GM12878 (cell line): ENCODE results near the gene FSTL1. TPM values are rescaled to one million over a fixed set of nuclear protein-coding genes. Genes with fewer than 3 reads are reported as not detected.
A peak's percentile ranks its signal among the peaks of the same experiment; 100 is the strongest.

Source experiments
- BACH1 ChIP-seq: fragments of 450-650 bp; IDR thresholded peaks from 2 replicates; pipeline ENCODE4 v1.6.1; 2017; ENCODE audit warnings: mild to moderate bottlenecking, borderline replicate concordance
- BHLHE40 ChIP-seq, 2 experiments: fragments of 450-650 bp in 1 of 2; IDR thresholded peaks; 2 replicates each; pipeline ENCODE4 v1.6.1; 2011 to 2017; ENCODE audit warnings: low read depth in 2 of 2, borderline replicate concordance in 1 of 2, improper control_type of control experiment in 1 of 2, low read length in 1 of 2, mild to moderate bottlenecking in 1 of 2
- CEBPB ChIP-seq, 2 experiments: fragments of 150-350 bp in 1 of 2; IDR thresholded peaks; 2 replicates each; pipeline ENCODE4 v1.6.1; 2012 to 2014; ENCODE audit warnings: low read depth in 2 of 2, low read length in 2 of 2, borderline replicate concordance in 1 of 2, inconsistent platforms in 1 of 2
- CHD1 ChIP-seq: IDR thresholded peaks from 2 replicates; pipeline ENCODE4 v1.6.1; 2012; ENCODE audit warnings: low read depth, low read length, improper control_type of control experiment
- FOXM1 ChIP-seq: IDR thresholded peaks from 2 replicates; pipeline ENCODE4 v1.6.1; 2012; ENCODE audit warnings: low read depth, mild to moderate bottlenecking, inconsistent platforms, low read length, moderate library complexity
- GABPA ChIP-seq: IDR thresholded peaks from 2 replicates; pipeline ENCODE4 v1.6.1; 2014; ENCODE audit warnings: antibody characterized with exemption, low read depth, mild to moderate bottlenecking, inconsistent platforms
- MTA2 ChIP-seq: fragments of 450-650 bp; IDR thresholded peaks from 2 replicates; pipeline ENCODE4 v1.6.1; 2016; ENCODE audit warnings: low read depth, mild to moderate bottlenecking, moderate library complexity
- MYB ChIP-seq: fragments of 150-350 bp; IDR thresholded peaks from 2 replicates; pipeline ENCODE4 v1.6.1; 2014; ENCODE audit warnings: mild to moderate bottlenecking, low read depth, low read length, borderline replicate concordance
- MYC ChIP-seq: IDR thresholded peaks from 2 replicates; pipeline ENCODE4 v1.6.1; 2011; ENCODE audit warnings: mild to moderate bottlenecking, low read length, moderate library complexity, inconsistent platforms; ENCODE audit not compliant: insufficient read depth, insufficient replicate concordance, insufficient read length, severe bottlenecking
- NR2C1 ChIP-seq: fragments of 450-650 bp; IDR thresholded peaks from 2 replicates; pipeline ENCODE4 v1.6.1; 2017; ENCODE audit warnings: antibody characterized with exemption, mild to moderate bottlenecking, moderate library complexity
- NR2F1 ChIP-seq: fragments of 450-650 bp; conservative IDR thresholded peaks from 2 replicates; pipeline ENCODE4 v1.6.1; 2017; ENCODE audit warnings: mild to moderate bottlenecking
- PAX8 ChIP-seq: fragments of 450-650 bp; IDR thresholded peaks from 2 replicates; pipeline ENCODE4 v1.6.1; 2017; ENCODE audit warnings: mild to moderate bottlenecking, moderate library complexity
- PML ChIP-seq: IDR thresholded peaks from 2 replicates; pipeline ENCODE4 v1.6.1; 2012; ENCODE audit warnings: low read length, inconsistent platforms
- POLR2AphosphoS5 ChIP-seq: IDR thresholded peaks from 2 replicates; pipeline ENCODE4 v1.6.1; 2011; ENCODE audit warnings: mild to moderate bottlenecking, low read length, inconsistent platforms
- RCOR1 ChIP-seq: conservative IDR thresholded peaks from 2 replicates; pipeline ENCODE4 v1.6.1; 2012; ENCODE audit warnings: low read depth, low read length, improper control_type of control experiment
- SIN3A ChIP-seq: IDR thresholded peaks from 2 replicates; pipeline ENCODE4 v1.6.1; 2012; ENCODE audit warnings: low read depth, low read length, improper control_type of control experiment
- SP1 ChIP-seq: IDR thresholded peaks from one replicate; pipeline ENCODE4 v1.6.1; 2011; ENCODE audit warnings: low read depth, low read length
- TCF12 ChIP-seq: IDR thresholded peaks from 2 replicates; pipeline ENCODE4 v1.6.1; 2011; ENCODE audit warnings: low read depth, mild to moderate bottlenecking, low read length
- ZNF274 ChIP-seq: IDR thresholded peaks from one replicate; pipeline ENCODE4 v1.8.0; 2011; ENCODE audit not compliant: insufficient read length, insufficient read depth
- polyA plus RNA-seq, 11 experiments: library from polyadenylated mRNA; depleted of rRNA in 4 of 11; unstranded in 6 of 11; stranded (reverse) in 5 of 11; fragments of >200 nt; fragmentation: Nextera tagmentation in 4 of 11; fragmentation: Illumina TruSeq in 1 of 11; extraction: Ambion mirVana in 4 of 11; extraction: Trizol in 1 of 11; gene quantifications; 1 replicate in 1 of 11; 2 replicates in 10 of 11; pipeline versions ENCODE4 v1.2.1 to v1.2.3, GENCODE V29; 2011 to 2016; ENCODE audit warnings: inconsistent platforms in 2 of 11, missing spikeins in 2 of 11, low read depth in 1 of 11
- total RNA-seq, 4 experiments: library from RNA; depleted of rRNA in 3 of 4; stranded (reverse); fragments of >200 nt in 3 of 4; fragmentation: Illumina TruSeq in 1 of 4; extraction: Trizol in 1 of 4; gene quantifications; 2 replicates each; pipeline versions ENCODE4 v1.2.1 to v1.2.3, GENCODE V29; 2013 to 2021
- TF ChIP-seq, protein P1 (sequence below): fragments of 150-350 bp; IDR thresholded peaks from 2 replicates; pipeline ENCODE4 v1.6.1; 2014; ENCODE audit warnings: mild to moderate bottlenecking, low read depth, low read length
- TF ChIP-seq, protein P2 (sequence below), 3 experiments: IDR thresholded peaks in 2 of 3; conservative IDR thresholded peaks in 1 of 3; 2 replicates each; pipeline ENCODE4 v1.5.1; 2011; ENCODE audit warnings: low read depth in 3 of 3, low read length in 3 of 3, mild to moderate bottlenecking in 3 of 3, control low read depth in 2 of 3, moderate library complexity in 2 of 3, inconsistent platforms in 1 of 3, mixed read lengths in 1 of 3; ENCODE audit not compliant: control insufficient read depth in 2 of 3, insufficient read depth in 1 of 3; ENCODE audit errors: extremely low read depth in 1 of 3

FSTL1 gene
- total and polyA plus RNA-seq, 10 of the 15 experiments (the other 5 are each of a cell fraction or from before 2014, with no cell fraction given), result 0.06 to 1.7 (median 0.32) TPM; not detected in 4

DNA sequence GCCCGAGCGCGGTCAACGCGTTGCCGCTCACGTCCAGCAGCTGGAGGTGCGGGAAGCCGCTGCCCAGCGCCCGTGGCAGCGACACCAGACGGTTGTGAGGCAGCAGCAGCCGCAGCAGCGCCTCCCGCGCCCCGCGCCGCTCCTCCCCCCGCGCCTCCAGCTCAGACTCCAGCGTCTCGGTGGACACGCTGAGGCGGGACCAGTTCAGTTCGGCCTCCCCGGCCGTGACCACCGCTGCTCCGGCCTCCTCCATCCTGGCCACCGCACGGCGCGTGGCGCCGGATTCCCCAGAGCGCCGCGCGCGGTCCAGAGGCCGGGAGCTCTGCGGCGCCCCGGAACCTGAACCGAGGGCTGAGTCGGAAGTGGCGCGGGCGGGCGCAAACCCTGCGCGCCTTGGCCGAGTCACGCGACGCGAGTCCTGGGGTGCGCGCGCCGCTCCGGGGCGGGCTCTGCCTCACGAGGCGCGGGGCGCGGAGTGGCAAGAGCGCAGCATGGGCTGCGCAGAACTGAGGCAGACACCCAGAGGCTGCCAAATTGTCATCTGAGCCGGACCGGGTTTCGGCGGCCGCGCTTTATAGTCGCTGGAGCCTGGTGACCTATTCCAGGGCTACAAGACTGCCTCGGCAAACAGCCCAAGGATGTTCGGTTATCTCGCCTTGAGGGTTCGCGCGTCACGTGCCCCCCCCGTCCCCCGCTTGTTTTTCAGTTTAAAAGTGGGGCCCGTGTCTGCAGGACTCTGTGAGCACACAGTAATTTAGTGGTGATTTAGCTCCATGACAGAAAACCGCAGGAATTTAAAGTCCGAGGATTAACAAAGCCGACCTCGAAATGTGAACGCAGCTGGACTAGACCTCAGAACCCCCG lies 101.6 kb downstream of the FSTL1 start, which contains the start of gene LRRC58 (continued):
- peak; percentile 66; the same call in 1 of the 2 replicates for TF ChIP-seq BACH1
- TF ChIP-seq ZNF274, result no peak
- peak; percentile 30; the same call in 1 of the 2 replicates for TF ChIP-seq TCF12
- TF ChIP-seq PML, result peak; percentile 78
- 0 out of 2 replicates have a peak, but pooled peaks have one; percentile 27 for TF ChIP-seq MTA2
- TF ChIP-seq, protein P1, sequence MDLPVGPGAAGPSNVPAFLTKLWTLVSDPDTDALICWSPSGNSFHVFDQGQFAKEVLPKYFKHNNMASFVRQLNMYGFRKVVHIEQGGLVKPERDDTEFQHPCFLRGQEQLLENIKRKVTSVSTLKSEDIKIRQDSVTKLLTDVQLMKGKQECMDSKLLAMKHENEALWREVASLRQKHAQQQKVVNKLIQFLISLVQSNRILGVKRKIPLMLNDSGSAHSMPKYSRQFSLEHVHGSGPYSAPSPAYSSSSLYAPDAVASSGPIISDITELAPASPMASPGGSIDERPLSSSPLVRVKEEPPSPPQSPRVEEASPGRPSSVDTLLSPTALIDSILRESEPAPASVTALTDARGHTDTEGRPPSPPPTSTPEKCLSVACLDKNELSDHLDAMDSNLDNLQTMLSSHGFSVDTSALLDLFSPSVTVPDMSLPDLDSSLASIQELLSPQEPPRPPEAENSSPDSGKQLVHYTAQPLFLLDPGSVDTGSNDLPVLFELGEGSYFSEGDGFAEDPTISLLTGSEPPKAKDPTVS, result no peak
- TF ChIP-seq, protein P2, sequence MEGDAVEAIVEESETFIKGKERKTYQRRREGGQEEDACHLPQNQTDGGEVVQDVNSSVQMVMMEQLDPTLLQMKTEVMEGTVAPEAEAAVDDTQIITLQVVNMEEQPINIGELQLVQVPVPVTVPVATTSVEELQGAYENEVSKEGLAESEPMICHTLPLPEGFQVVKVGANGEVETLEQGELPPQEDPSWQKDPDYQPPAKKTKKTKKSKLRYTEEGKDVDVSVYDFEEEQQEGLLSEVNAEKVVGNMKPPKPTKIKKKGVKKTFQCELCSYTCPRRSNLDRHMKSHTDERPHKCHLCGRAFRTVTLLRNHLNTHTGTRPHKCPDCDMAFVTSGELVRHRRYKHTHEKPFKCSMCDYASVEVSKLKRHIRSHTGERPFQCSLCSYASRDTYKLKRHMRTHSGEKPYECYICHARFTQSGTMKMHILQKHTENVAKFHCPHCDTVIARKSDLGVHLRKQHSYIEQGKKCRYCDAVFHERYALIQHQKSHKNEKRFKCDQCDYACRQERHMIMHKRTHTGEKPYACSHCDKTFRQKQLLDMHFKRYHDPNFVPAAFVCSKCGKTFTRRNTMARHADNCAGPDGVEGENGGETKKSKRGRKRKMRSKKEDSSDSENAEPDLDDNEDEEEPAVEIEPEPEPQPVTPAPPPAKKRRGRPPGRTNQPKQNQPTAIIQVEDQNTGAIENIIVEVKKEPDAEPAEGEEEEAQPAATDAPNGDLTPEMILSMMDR (IDR thresholded peaks at IDR 0.05 in 2 of 3, conservative IDR thresholded peaks at IDR 0.05 in 1 of 3; ENCODE audit: control insufficient read depth in 2 of 3, extremely low read depth in 1 of 3, insufficient read depth in 1 of 3, low read depth in 3 of 3, low read length in 3 of 3), result peak in 2 of 3 experiments; percentile 25 to 33; a peak in 3 of 6 replicates
- no peak for TF ChIP-seq SIN3A
- peak; percentile 85 for TF ChIP-seq GABPA
- peak; percentile 64; the same call in 1 of the 2 replicates for TF ChIP-seq NR2F1
- TF ChIP-seq RCOR1, result 0 out of 2 replicates have a peak, but pooled peaks have one; percentile 17
- no peak for TF ChIP-seq FOXM1
- no peak for TF ChIP-seq MYB
- no peak for TF ChIP-seq CEBPB (IDR thresholded peaks at IDR 0.05; ENCODE audit: borderline replicate concordance in 1 of 2, low read depth in 2 of 2, low read length in 2 of 2)
- peak; percentile 81; the same call in 1 of the 2 replicates for TF ChIP-seq POLR2AphosphoS5
- peak; percentile 91 for TF ChIP-seq NR2C1
- TF ChIP-seq MYC, result peak; percentile 64
- peak; percentile 9 for TF ChIP-seq SP1
- TF ChIP-seq PAX8, result no peak
- no peak for TF ChIP-seq CHD1
- TF ChIP-seq BHLHE40 (IDR thresholded peaks at IDR 0.05; ENCODE audit: borderline replicate concordance in 1 of 2, low read depth in 2 of 2, low read length in 1 of 2), result peak; percentile 98 to 100
